HG02943 (cell line): ENCODE data around the gene SHOC2.
"Not testable (repeated sequence)": the region's sequence is repeated elsewhere in the genome, so short reads cannot be mapped to it uniquely, and the experiment has no call there.

Experiments
- ATAC-seq: cut with Tn5 transposase; IDR thresholded peaks from one replicate; pipeline ENCODE4 v1.9.1; 2021; ENCODE audit warnings: mild to moderate bottlenecking, low read depth, moderate library complexity; ENCODE audit not compliant: unreplicated experiment

The SHOC2 gene

GRCh38 chr10:110900983-110901382, 18.4 kb upstream of the SHOC2 start:
- ATAC-seq: no peak

- no peak for ATAC-seq
Observed at GRCh38 chr10:110901954-110902819, 17.2 kb upstream of the SHOC2 start.

GRCh38 chr10:110903280-110904278, 15.8 kb upstream of the SHOC2 start:
- no peak for ATAC-seq

- ATAC-seq: no peak
Observed at GRCh38 chr10:110910138-110910537, 9.3 kb upstream of the SHOC2 start.

GRCh38 chr10:110912374-110912773, 7.0 kb upstream of the SHOC2 start:
- no peak for ATAC-seq

- ATAC-seq: no peak
Observed at GRCh38 chr10:110914431-110914830, 5.0 kb upstream of the SHOC2 start.

GRCh38 chr10:110915035-110915434, 4.4 kb upstream of the SHOC2 start:
- no peak for ATAC-seq

- ATAC-seq: not testable (repeated sequence)
Observed at GRCh38 chr10:110915600-110915999, 3.8 kb upstream of the SHOC2 start.

GRCh38 chr10:110916554-110917346, 2.7 kb upstream of the SHOC2 start:
- ATAC-seq: no peak

GRCh38 chr10:110918269-110918642, 1.1 kb upstream of the SHOC2 start:
- ATAC-seq: no peak

GRCh38 chr10:110918643-110919348, 608 bp upstream of the SHOC2 start, which contains the start of gene BBIP1:
Gene BBIP1 (minus strand): TSS chr10:110919180. CDS start chr10:110918157, 1,023 bp downstream.
- peak; percentile 80 for ATAC-seq

GRCh38 chr10:110919971-110920881, 822 bp downstream of the SHOC2 start:
- ATAC-seq: peak; percentile 31

- no peak for ATAC-seq
Observed at GRCh38 chr10:110923856-110924493, 4.6 kb downstream of the SHOC2 start.

- no peak for ATAC-seq
Observed at GRCh38 chr10:110927461-110927860, 8.1 kb downstream of the SHOC2 start.

- no peak for ATAC-seq
Observed at GRCh38 chr10:110931769-110932381, 12.5 kb downstream of the SHOC2 start.

GRCh38 chr10:110932505-110933180, 13.2 kb downstream of the SHOC2 start:
- no peak for ATAC-seq

- ATAC-seq: no peak
Observed at GRCh38 chr10:110936757-110937156, 17.4 kb downstream of the SHOC2 start.
